Activated naive CD8-positive, alpha-beta T cell treated with anti-CD3 and anti-CD28 coated beads for 36 hours (primary cell): ENCODE data around the gene VSNL1. TPM values are rescaled to one million over a fixed set of nuclear protein-coding genes. Genes with fewer than 3 reads are reported as not detected.

Experiments
- DNase-seq: peaks from one replicate; pipeline ENCODE4 v3.0.0; 2021
- H3K27ac Mint-ChIP-seq: one replicate; pipeline ENCODE4 v1.8.0; 2022; ENCODE audit warnings: mild to moderate bottlenecking, moderate library complexity, mixed read lengths
- H3K27me3 Mint-ChIP-seq: one replicate; pipeline ENCODE4 v1.8.0; 2022; ENCODE audit warnings: mild to moderate bottlenecking, mixed read lengths
- H3K36me3 Mint-ChIP-seq: one replicate; pipeline ENCODE4 v1.8.0; 2021; ENCODE audit warnings: mild to moderate bottlenecking, mixed read lengths
- H3K4me1 Mint-ChIP-seq: one replicate; pipeline ENCODE4 v1.8.0; 2021; ENCODE audit warnings: mixed read lengths
- H3K4me3 Mint-ChIP-seq: one replicate; pipeline ENCODE4 v1.8.0; 2022; ENCODE audit warnings: mild to moderate bottlenecking, moderate library complexity, mixed read lengths
- H3K9me3 Mint-ChIP-seq: one replicate; pipeline ENCODE4 v1.8.0; 2022; ENCODE audit warnings: mixed read lengths
- total RNA-seq, 2 experiments: library from RNA; stranded (reverse); gene quantifications; one replicate each; pipeline ENCODE4 v1.2.3, GENCODE V29; 2021

VSNL1 gene
- not detected for total RNA-seq

- peaks cover 4% of the 10 kb centered on the region for H3K9me3 Mint-ChIP-seq
- DNase-seq: no peak
- H3K4me1 Mint-ChIP-seq: peaks cover 6% of the 10 kb centered on the region
- H3K4me3 Mint-ChIP-seq: no peak within 1 kb of the TSS
- H3K27me3 Mint-ChIP-seq: peaks cover 62% of the 10 kb centered on the region
- H3K36me3 Mint-ChIP-seq: peaks cover 2% of the 10 kb centered on the region
- H3K27ac Mint-ChIP-seq: peak within 1 kb of the TSS; percentile 38
Measured at GRCh38 chr2:17540093-17540812, at the start of gene VSNL1. Gene VSNL1 (plus strand): TSS chr2:17540696. CDS start chr2:17592075, 51,379 bp downstream.

GRCh38 chr2:17495590-17495989 is 44.9 kb upstream of the VSNL1 start:
- H3K4me3 Mint-ChIP-seq: no peak overlapping the region
- H3K27ac Mint-ChIP-seq: no peak overlapping the region
- no peaks in the 10 kb centered on the region for H3K4me1 Mint-ChIP-seq
- no peaks in the 10 kb centered on the region for H3K36me3 Mint-ChIP-seq
- DNase-seq: no peak
- no peaks in the 10 kb centered on the region for H3K9me3 Mint-ChIP-seq
- H3K27me3 Mint-ChIP-seq: no peaks in the 10 kb centered on the region

DNA sequence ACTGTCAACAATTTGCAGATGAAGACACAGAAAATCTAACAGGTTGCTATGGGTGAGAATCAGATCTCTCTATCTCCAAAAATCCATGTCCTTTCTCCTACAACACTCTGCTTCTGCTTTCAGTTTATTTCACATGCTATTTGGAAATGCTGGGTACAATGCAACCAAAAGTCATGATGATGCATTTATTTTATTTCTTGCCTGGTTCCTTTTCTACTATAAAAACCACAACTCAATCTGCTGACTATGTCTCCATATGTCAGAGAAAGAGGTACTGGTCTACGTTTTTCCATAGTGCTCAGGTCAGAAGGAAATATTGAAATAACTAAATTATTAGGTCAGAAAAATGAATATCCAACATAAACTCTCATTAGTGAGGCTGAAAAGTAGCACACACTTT is 42.8 kb upstream of the VSNL1 start:
- Mint-ChIP-seq H3K9me3 (no peaks in the 10 kb centered on the region), H3K27me3 (no peaks in the 10 kb centered on the region), H3K4me3 (no peak overlapping the region), H3K4me1 (no peaks in the 10 kb centered on the region), H3K36me3 (no peaks in the 10 kb centered on the region), H3K27ac (no peak overlapping the region)
- DNase-seq: no peak

DNA sequence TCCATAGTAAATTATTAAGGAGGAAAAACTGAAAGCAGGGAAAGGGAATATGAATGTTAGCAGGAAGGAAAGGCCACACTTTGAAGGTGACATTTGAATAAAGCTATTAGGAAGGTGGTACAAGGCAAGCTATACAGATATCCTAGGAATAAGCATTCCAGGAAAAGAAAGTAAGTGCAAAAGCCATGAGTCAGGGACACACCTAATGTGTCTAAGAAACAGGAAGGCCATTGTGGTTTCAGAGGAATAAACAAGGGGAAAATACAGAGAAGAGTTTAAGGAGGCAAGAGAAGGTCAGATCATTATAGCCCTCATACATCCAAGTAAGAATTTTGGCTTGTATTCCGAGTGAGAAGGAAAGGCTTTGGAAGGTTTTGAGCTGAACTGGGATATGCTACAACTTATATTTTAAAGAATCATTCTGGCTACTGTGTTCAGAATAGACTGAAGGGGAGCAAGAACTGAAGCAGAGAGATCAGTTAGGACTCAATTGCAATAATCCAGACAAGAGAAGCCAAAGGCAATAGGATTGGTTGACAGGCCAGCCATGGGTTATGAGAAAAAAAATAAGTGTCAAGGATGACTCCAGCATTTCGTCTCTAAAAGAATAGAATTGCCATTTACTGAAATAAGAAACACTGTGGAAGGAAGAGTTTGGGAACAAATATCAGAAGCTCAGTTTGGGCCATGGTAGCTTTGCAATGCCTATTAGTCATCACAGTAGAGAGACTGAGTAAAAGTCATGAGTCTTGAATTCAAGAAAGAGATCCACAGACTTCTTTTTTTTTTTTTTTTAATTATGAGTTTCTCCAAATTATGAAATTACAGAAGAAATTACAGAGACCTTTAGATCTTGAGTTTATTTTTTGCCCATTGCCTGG is 33.5 kb upstream of the VSNL1 start:
- Mint-ChIP-seq H3K27ac (no peak overlapping the region), H3K4me1 (no peaks in the 10 kb centered on the region), H3K9me3 (no peaks in the 10 kb centered on the region), H3K27me3 (no peaks in the 10 kb centered on the region), H3K4me3 (no peak overlapping the region), H3K36me3 (no peaks in the 10 kb centered on the region)
- DNase-seq: no peak

GRCh38 chr2:17515652-17516051 is 24.8 kb upstream of the VSNL1 start:
- H3K4me3 Mint-ChIP-seq: no peak overlapping the region
- H3K27ac Mint-ChIP-seq: no peak overlapping the region
- no peak for DNase-seq
- H3K9me3 Mint-ChIP-seq: no peaks in the 10 kb centered on the region
- no peaks in the 10 kb centered on the region for H3K4me1 Mint-ChIP-seq
- H3K27me3 Mint-ChIP-seq: peaks cover 40% of the 10 kb centered on the region
- H3K36me3 Mint-ChIP-seq: no peaks in the 10 kb centered on the region

DNA sequence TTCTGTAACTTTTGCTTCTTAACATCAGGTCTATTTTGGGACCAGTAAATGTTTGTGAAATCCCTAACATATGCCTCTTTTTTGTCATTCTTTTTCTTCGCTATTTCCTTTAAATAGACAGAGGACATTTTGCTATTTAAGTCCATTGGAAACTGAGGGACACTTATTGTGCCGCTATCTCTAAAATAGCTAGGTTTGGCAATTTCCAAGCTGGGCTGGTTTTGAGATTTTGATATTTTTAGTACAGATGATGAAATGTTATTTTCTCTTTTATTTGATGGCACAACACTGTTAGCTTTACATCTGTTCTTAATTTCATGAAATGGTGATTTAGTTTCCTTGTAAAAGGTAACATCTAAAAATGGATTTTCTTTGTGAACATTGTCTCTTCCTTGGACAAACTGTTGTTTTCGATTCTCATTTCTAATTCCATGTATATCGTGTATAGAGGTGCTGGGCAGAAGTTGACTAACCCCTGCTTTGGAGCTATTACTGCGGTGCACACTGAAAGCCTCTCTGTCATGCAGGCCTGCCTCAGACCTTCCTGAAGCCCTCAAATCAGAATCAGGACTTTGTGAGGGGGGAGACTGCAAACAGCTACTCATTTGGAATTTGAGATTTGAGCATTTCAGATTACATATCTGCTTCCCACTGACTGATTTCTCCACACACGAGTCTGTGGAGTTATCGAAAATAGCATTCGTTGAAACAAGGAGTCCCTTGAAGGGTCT is 22.9 kb upstream of the VSNL1 start:
- Mint-ChIP-seq H3K4me3 (no peak overlapping the region), H3K27me3 (peaks cover 43% of the 10 kb centered on the region), H3K9me3 (no peaks in the 10 kb centered on the region), H3K4me1 (no peaks in the 10 kb centered on the region), H3K27ac (no peak overlapping the region), H3K36me3 (no peaks in the 10 kb centered on the region)
- DNase-seq: no peak

GRCh38 chr2:17518212-17519154 is 22.0 kb upstream of the VSNL1 start, which contains the start of gene RAD51AP2:
Gene RAD51AP2 (minus strand): TSS chr2:17518440. CDS start chr2:17518415, 25 bp downstream.
- no peaks in the 10 kb centered on the region for H3K36me3 Mint-ChIP-seq

GRCh38 chr2:17519486-17519885 is 21.0 kb upstream of the VSNL1 start:
- no peaks in the 10 kb centered on the region for H3K9me3 Mint-ChIP-seq
- H3K4me1 Mint-ChIP-seq: no peaks in the 10 kb centered on the region
- peaks cover 41% of the 10 kb centered on the region for H3K27me3 Mint-ChIP-seq
- no peak for DNase-seq
- H3K27ac Mint-ChIP-seq: no peak overlapping the region
- H3K36me3 Mint-ChIP-seq: no peaks in the 10 kb centered on the region
- H3K4me3 Mint-ChIP-seq: no peak overlapping the region

More at GRCh38 chr2:17518212-17519154, 22.0 kb upstream of the VSNL1 start, which contains the start of gene RAD51AP2:
- Mint-ChIP-seq H3K4me1 (no peaks in the 10 kb centered on the region), H3K27ac (no peak within 1 kb of the TSS), H3K9me3 (no peaks in the 10 kb centered on the region), H3K27me3 (peaks cover 43% of the 10 kb centered on the region), H3K4me3 (no peak within 1 kb of the TSS)
- DNase-seq: peak; percentile 31

DNA sequence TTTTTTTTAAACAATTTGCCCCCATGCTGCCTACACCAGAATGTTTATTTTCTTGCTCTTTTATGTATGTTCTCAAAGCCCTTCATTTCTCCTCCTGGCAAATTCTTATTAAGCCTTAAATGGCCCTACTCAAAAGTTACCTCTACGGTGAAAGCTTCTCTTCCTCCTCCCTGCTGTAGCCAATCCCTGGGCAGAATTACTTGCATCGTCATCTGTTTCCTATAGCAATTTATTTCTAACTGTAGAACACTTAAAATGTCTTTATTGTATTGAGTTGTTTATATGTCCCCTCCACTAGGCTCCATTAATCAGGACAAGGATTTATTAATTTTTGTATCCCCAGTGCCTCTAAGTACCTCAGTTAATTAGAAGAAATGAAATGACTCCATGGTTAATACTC is 19.7 kb upstream of the VSNL1 start:
- H3K36me3 Mint-ChIP-seq: no peaks in the 10 kb centered on the region
- no peaks in the 10 kb centered on the region for H3K4me1 Mint-ChIP-seq
- no peak overlapping the region for H3K4me3 Mint-ChIP-seq
- H3K27me3 Mint-ChIP-seq: peaks cover 44% of the 10 kb centered on the region
- DNase-seq: no peak
- no peak overlapping the region for H3K27ac Mint-ChIP-seq
- no peaks in the 10 kb centered on the region for H3K9me3 Mint-ChIP-seq

GRCh38 chr2:17521621-17522020 is 18.9 kb upstream of the VSNL1 start:
- no peaks in the 10 kb centered on the region for H3K4me1 Mint-ChIP-seq
- H3K9me3 Mint-ChIP-seq: no peaks in the 10 kb centered on the region
- H3K36me3 Mint-ChIP-seq: no peaks in the 10 kb centered on the region
- H3K4me3 Mint-ChIP-seq: no peak overlapping the region
- DNase-seq: no peak
- no peak overlapping the region for H3K27ac Mint-ChIP-seq
- peaks cover 44% of the 10 kb centered on the region for H3K27me3 Mint-ChIP-seq

DNA sequence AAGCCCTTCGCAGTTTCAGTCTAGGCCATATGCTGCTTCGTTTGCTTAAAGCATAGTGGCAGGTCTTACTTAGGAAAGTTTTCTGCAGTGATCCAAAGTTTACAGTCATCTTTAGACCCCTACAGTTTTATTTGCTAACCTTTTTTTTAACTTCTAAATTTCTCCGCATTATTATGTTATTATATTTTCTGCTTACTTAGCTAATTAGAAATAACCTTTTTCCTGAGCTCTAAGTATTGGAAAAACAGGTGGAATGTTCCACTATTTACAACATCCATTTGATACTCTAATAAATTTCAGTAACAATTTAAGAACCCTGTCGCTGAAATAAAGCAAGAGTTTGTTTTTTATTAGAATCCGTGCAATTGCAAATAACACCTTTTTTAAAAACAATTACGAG is 18.2 kb upstream of the VSNL1 start:
- H3K4me3 Mint-ChIP-seq: no peak overlapping the region
- DNase-seq: no peak
- peaks cover 42% of the 10 kb centered on the region for H3K27me3 Mint-ChIP-seq
- H3K27ac Mint-ChIP-seq: no peak overlapping the region
- no peaks in the 10 kb centered on the region for H3K9me3 Mint-ChIP-seq
- no peaks in the 10 kb centered on the region for H3K4me1 Mint-ChIP-seq
- H3K36me3 Mint-ChIP-seq: no peaks in the 10 kb centered on the region

DNA sequence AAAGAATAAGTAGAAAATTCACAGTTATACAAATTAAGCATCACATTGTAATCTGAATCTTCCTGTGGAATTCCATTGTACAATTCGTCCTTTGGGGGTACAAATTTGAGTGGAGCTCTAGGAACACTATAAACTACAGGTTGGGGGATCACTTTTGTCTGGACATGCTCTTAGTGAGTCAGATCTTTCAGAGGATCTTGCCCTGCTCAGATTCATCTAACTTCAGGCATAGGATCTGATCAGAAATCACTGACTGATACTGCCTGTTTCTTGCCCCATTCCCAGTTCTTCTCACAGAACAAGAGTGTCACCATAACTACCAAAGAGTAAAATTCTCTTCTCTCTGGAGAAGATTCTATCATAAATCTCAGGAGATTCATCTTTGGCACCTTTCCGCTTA is 10.7 kb upstream of the VSNL1 start:
- H3K27ac Mint-ChIP-seq: no peak overlapping the region
- H3K27me3 Mint-ChIP-seq: peaks cover 4% of the 10 kb centered on the region
- no peaks in the 10 kb centered on the region for H3K36me3 Mint-ChIP-seq
- H3K4me1 Mint-ChIP-seq: no peaks in the 10 kb centered on the region
- no peak overlapping the region for H3K4me3 Mint-ChIP-seq
- no peaks in the 10 kb centered on the region for H3K9me3 Mint-ChIP-seq
- DNase-seq: no peak

DNA sequence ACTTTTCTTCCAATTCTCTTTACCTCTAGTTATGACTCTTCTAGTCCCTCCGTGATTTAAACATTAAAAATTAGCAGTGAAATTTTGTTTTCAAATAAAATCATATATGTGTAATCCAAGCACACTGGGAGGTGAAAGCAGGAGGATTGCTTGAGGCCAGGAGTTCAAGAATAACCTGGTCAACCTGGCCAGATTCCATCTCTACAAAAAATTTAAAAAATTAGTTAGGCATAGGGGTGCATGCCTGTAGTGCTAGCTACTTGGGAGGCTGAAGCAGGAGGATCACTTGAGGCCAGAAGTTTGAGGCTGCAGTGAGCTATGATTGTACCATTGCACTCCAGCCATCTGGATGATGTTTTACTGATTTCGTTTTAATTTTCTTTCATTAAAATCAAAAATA is 7.0 kb upstream of the VSNL1 start:
- Mint-ChIP-seq H3K9me3 (no peaks in the 10 kb centered on the region), H3K27me3 (peaks cover 16% of the 10 kb centered on the region), H3K27ac (no peak overlapping the region), H3K36me3 (no peaks in the 10 kb centered on the region), H3K4me3 (no peak overlapping the region), H3K4me1 (peaks cover 2% of the 10 kb centered on the region)
- DNase-seq: no peak

GRCh38 chr2:17536416-17536815 is 4.1 kb upstream of the VSNL1 start:
- no peak for DNase-seq
- peaks cover 6% of the 10 kb centered on the region for H3K4me1 Mint-ChIP-seq
- H3K4me3 Mint-ChIP-seq: no peak overlapping the region
- H3K27ac Mint-ChIP-seq: no peak overlapping the region
- H3K9me3 Mint-ChIP-seq: peaks cover 2% of the 10 kb centered on the region
- H3K27me3 Mint-ChIP-seq: peaks cover 42% of the 10 kb centered on the region
- peaks cover 2% of the 10 kb centered on the region for H3K36me3 Mint-ChIP-seq
